GM21526 (cell line): Measurements from ENCODE around the gene PTGER1.
"Not testable (repeated sequence)": the region's sequence is repeated elsewhere in the genome, so short reads cannot be mapped to it uniquely, and the experiment has no call there.

Experiments
- ATAC-seq: cut with Tn5 transposase; IDR thresholded peaks from one replicate; pipeline ENCODE4 v1.9.1; 2021; ENCODE audit warnings: moderate library complexity; ENCODE audit not compliant: unreplicated experiment, low FRiP score

Gene PTGER1, protein sequence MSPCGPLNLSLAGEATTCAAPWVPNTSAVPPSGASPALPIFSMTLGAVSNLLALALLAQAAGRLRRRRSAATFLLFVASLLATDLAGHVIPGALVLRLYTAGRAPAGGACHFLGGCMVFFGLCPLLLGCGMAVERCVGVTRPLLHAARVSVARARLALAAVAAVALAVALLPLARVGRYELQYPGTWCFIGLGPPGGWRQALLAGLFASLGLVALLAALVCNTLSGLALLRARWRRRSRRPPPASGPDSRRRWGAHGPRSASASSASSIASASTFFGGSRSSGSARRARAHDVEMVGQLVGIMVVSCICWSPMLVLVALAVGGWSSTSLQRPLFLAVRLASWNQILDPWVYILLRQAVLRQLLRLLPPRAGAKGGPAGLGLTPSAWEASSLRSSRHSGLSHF

DNA sequence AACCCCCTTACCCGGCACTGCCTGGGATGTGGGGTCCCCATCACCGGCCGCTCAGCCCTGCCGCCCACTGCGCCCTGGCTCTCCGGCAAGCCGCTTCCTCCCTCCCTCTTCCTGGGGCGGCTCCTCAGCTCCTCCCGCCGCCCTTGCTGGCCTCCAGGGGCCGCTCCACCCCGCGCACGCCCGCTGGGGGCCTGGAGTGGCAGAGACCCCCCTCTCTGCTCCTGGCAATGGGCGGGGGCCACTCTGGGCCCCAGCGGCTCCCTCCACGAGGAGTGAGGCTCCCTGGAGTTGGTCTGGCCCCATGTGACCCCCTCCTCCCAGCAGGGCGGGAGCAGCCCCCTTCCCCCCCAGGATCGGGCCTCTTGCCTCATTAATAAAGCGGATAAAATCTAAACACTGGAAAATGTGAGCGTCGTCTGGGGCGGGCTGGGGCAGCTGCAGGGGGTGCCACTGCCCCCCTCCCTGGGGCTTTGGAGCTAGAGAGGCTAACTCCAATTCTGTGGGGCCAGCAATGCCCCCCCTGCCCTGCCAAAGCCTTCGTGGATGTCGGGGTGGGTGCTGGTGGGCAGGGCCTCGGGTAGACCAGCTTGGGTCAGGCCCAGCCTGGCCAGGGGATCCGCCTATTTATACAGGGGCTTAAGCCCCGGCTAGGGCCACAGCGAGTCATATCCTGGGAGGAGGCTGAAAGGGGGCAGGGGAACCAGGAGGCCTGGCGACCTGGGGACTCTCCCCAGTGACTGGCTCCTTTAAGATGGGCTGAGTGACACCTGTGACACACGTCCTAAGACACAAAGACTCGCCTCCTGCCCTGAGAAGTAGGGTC, at the start of gene PTGER1:
PTGER1 (minus strand) TSS at position 104 of the 823 bp plus-strand sequence. CDS start 1,034 bp downstream, outside the sequence.
- no peak for ATAC-seq

GRCh38 chr19:14520543-14520942, 45.4 kb upstream of the PTGER1 start:
- ATAC-seq = no peak

DNA sequence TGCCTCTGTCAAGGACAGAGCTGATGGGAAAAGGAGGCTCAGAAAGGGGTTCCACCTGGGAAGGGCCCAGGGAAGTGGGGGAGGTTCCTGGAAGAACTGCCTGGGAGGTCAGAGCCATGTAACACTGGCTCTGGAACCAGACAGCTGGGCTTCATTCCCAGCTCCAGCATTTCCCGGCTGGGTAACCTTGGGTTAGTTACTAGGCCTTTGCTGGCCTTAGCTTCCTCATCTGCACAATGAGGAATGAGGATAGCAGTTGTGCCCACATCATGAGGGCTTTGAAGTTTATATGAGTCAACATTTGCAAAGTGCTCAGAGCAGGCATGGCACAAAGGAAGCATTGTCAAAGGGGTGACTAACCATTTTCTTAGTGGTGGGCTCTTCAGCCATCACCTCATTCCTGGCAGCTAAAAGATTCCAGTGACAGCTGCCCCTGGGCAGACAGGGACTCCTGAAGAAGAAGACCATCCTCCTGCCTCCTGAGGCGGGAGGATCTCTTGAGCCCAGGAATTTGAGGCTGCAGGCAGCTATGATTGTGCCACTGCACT, 44.8 kb upstream of the PTGER1 start:
- ATAC-seq = no peak

DNA sequence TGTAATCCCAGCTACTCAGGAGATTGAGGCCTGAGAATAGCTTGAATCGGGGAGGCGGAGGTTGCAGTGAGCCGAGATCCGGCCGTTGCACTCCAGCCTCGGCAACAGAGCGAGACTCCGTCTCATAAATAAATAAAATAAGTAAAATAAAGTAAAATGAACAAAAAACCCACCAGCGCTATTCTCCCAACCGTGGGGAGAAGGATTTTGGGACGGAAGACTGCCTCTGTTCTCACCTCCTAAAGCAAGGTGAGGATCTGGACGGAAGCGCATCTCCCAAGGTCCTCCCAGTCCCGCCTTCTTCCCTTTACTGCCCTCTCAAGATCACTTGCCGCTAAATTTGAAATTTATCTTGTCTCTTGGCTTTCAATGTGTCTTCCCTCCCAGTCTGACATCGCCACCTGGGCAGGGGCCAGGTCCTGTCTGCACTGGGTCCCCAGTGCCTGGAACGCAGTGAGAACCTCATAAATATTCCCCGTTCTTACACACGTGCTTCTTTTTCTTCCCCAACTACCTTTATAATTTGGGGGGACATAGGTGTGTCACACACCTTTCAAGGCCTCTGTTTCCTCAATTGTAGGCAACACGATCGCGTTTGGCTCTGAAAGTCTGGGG, 44.2 kb upstream of the PTGER1 start:
- no peak for ATAC-seq

DNA sequence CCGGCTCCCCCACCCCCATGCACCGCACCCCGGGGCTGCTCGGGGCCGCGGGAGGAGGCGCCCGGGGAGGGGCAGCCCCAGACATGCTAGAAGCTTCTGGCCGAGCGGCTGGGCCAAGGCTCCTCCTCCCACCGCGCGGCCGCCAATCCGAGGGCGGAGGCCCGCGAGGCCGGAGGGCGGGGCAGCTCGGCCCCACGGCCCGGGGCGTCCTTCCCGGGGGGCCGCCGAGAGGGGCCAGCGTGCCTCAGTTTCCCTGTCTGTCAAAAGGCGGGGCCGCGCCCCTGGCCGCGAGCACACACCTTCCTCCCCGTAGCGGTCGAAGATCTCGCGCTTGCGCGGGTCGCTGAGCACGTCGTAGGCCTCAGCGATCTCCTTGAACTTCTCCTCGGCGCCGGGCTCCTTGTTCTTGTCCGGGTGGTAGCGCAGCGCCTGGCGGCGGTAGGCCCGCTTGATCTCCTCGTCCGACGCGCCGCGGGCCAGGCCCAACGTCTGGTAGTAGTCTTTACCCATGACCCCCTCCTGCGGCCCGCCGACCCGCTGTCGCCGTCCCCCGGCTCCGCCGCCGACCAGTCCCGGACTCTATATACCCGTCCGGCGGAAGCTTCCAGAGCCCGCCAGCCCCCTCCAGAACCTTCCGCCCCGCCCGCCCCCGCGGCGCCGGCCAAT, 42.8 kb upstream of the PTGER1 start, which contains the start of gene DNAJB1:
DNAJB1 (minus strand) TSS at position 558 of the 666 bp plus-strand sequence; CDS start at position 510, 48 bp downstream.
- peak; percentile 57 for ATAC-seq

DNA sequence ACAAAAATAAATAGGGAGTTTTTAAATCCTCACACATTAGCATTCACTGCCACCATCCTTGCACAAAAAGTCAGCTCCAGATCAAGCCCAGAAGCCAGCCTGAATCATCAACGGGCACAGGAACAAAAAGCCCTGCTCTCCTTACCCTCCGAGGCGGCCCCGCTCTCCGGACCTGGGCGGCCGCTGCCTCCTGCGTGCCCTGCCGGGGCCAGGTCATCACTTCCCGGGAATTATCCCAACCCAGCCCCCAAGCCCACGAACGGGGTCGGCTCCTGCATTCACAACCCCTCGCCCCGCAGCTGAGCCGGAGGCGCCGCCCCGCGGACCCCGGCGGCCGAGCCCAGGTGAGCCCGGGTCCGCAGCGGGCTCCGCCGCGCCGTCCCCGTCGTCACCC, 42.3 kb upstream of the PTGER1 start:
- ATAC-seq = no peak

GRCh38 chr19:14516746-14517438, 41.7 kb upstream of the PTGER1 start:
- ATAC-seq = no peak

DNA sequence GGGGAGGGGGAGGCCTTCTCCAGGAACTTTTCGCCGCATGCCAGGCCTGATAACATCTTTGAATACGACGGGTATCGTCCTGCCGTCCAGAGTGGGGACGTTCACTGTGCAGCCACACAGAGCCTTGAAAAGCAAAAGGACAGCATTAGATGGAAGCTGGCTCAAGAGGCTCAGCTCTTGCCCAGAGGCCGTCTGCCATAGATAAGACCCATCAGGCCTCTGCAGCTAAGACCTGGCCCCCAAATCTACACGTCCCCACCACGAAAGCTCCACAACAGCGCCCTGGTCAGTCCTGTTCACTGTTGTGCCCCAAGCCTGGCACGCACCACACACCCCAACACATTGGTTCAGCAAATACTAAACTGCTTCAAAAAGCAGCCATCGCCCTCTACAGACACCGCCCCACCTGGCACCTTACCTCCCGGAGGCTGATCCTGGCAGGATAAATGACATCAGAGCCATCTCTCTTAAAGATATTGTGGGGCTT, 40.9 kb upstream of the PTGER1 start:
- no peak for ATAC-seq

DNA sequence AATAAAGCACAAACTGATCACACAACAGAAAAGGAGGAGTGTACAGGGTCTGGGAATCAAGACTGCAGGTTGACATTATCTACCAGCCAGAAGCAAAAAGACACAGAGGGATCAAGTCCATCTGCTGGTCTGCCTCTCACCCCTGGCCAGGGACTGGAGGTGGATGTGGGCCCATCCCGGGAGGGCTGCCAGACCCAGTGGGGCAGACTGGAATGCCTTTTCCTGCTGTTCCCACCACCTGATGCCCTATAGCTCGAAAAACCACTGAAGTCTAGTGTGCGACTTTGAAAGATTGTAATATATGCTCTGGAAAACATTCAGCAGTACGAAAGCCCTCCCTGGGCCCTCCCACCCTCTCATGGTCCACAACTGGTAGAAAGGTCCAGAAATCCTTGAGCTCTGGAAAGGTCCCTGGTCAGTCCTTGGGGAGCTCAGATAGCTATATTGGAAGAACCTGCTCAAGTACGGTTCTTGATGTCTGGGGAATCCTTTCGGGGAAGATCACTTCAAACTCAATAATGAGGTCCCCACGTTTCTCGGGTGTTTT, 40.4 kb upstream of the PTGER1 start:
- no peak for ATAC-seq

- no peak for ATAC-seq
Measured at GRCh38 chr19:14514215-14514863, 39.2 kb upstream of the PTGER1 start.

DNA sequence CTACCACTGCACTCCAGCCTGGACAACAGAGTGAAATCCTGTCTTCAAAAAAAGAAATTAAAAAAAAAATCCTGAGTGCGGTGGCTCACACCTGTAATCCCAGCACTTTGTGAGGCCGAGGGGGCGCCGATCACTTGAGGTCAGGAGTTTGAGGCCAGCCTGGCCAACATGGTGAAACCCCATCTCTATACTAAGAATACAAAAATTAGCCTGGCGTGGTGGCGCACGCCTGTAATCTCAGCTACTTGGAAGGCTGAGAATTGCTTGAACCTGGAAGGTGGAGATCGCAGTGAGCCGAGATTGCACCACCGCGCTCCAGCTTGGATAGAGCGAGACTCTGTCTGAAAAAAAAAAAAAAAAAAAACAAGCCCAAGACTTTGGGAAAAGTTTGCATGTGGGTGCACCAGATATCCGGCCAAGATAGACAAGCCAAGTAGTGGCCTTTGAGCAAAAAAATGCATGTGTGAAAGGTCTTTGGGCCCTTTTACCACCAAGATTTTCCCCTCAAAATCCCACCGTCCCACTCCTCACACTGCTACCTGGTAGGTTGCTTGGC, 37.3 kb upstream of the PTGER1 start:
- no peak for ATAC-seq

GRCh38 chr19:14511229-14511593, 36.1 kb upstream of the PTGER1 start:
- no peak for ATAC-seq

GRCh38 chr19:14510311-14511228, 35.4 kb upstream of the PTGER1 start:
- no peak for ATAC-seq

DNA sequence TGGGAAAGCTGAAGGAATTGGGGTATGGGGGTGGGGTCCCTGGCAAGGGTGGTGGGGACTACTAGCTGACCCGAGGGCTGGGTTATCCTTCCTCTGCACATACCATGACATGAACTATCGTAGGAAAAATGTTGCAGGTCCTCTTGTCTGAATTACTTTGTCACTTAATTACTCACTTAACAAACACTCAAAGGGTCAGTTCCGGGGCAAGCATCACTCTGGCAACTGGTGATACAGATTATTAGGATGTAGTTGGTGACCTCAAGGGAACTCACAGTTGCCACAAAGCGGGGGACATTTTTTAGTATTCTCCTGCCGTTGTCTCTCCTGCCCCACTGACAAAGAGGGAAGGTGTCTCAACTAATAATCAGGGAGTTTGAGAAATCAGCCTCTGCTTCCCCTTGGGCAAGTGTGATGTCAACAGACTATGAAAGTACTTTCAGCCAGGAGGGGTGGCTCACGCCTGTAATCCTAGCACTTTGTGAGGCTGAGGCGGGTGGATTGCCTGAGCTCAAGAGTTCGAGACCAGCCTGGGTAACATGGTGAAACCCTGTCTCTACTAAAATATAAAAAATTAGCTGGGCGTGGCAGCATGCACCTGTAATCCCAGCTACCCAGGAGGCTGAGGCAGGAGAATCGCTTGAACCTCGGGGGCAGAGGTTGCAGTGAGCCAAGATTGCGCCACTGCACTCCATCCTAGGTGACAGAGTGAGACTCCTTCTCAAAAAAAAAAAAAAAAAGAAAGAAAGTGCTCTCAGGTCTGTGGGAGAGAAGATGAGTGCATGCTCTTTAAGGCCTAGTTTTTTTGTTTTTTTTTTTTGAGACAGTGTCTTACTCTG, 32.8 kb upstream of the PTGER1 start:
- ATAC-seq = no peak

GRCh38 chr19:14505488-14506239, 30.5 kb upstream of the PTGER1 start:
- ATAC-seq = no peak

- not testable (repeated sequence) for ATAC-seq
Measured at GRCh38 chr19:14504575-14504974, 29.4 kb upstream of the PTGER1 start.
